ENCODE results near the gene SOWAHA. TPM values are rescaled to one million over a fixed set of nuclear protein-coding genes. Genes with fewer than 3 reads are reported as not detected.

The SOWAHA gene
- total and polyA plus RNA-seq, 2 donors (not counting 3 experiments of a cell fraction or from before 2014, with no cell fraction given): not detected

GRCh38 chr5:132834057-132834456 is 21.0 kb downstream of the SOWAHA start:
- POLR2A ChIA-PET: interaction anchor here (0.6 kb wide), 1 partner anchor 8 kb away, joined by 3 read pairs; no protein-coding TSS in a partner anchor
- Histone ChIP-seq H3K4me3 (replicated peaks in 1 of 3; ENCODE audit: insufficient read depth in 1 of 3, low read depth in 1 of 3, low read length in 3 of 3) (no peak overlapping the region), H3K27me3 (ENCODE audit: control insufficient read depth in 2 of 2, insufficient read depth in 2 of 2, low read length in 2 of 2) (no peaks in the 10 kb centered on the region), H3K9ac (replicated peaks; ENCODE audit: extremely low read depth, insufficient read depth, low read length) (no peak overlapping the region), H3K9me3 (replicated peaks; ENCODE audit: control insufficient read depth, insufficient read depth, low read length) (no peaks in the 10 kb centered on the region), H2AFZ (ENCODE audit: low read depth, low read length) (no peak overlapping the region), H3K27ac (ENCODE audit: insufficient read depth, low read depth, low read length) (no peak overlapping the region), H3K36me3 (ENCODE audit: control insufficient read depth in 2 of 2, extremely low read depth in 1 of 2, insufficient read depth in 2 of 2, low read length in 2 of 2) (no peaks in the 10 kb centered on the region), H3K4me2 (ENCODE audit: insufficient read depth, low read length) (no peak overlapping the region), H3K79me2 (ENCODE audit: control insufficient read depth, insufficient read depth, low read length) (no peaks in the 10 kb centered on the region), H3K4me1 (ENCODE audit: control insufficient read depth, extremely low read depth, insufficient read depth, low read length) (peaks cover 12% of the 10 kb centered on the region), H4K20me1 (replicated peaks; ENCODE audit: control insufficient read depth, extremely low read depth, insufficient read depth, low read length) (no peaks in the 10 kb centered on the region), H3K9me1 (replicated peaks; ENCODE audit: control insufficient read depth, extremely low read depth, insufficient read depth, low read length) (no peaks in the 10 kb centered on the region)
- intact Hi-C loops (cut with micrococcal nuclease): no loop called here
- BruUV-seq (replicated peaks): no TSS peak
- CTCF ChIA-PET: interaction anchor here (3.3 to 9.9 kb wide), 3 partner anchors 14 to 49 kb away, joined by 17 to 122 read pairs (median 19); partner anchors contain the start of genes GDF9 and UQCRQ
- DNase-seq (ENCODE audit: low read depth, low spot score) (no peak), FAIRE-seq (no peak)
- dilution Hi-C loops (cut with MboI; ENCODE audit: extremely low pct_ligation_motif_present, low sequenced_read_pairs): no loop called here
- TF ChIP-seq CTCF (IDR thresholded peaks at IDR 0.05; ENCODE audit: extremely low read depth in 1 of 2, insufficient read depth in 1 of 2, low read depth in 1 of 2, low read length in 2 of 2): no peak
- no peak for TF ChIP-seq FOS (IDR thresholded peaks at IDR 0.05; ENCODE audit: borderline replicate concordance, insufficient read depth, low read length)
- no peak for TF ChIP-seq MAX (IDR thresholded peaks at IDR 0.05; ENCODE audit: insufficient read depth, insufficient read length)
- no peak for TF ChIP-seq GATA2 (IDR thresholded peaks at IDR 0.05; ENCODE audit: insufficient read depth, insufficient read length, low read depth, low read length)
- no peak for TF ChIP-seq EZH2 (IDR thresholded peaks at IDR 0.05; ENCODE audit: borderline replicate concordance, low read depth, low read length, severe bottlenecking)
- no peak for TF ChIP-seq POLR2AphosphoS5 (IDR thresholded peaks at IDR 0.05; ENCODE audit: insufficient read depth, low read depth, low read length)
- TF ChIP-seq POLR2A (IDR thresholded peaks at IDR 0.05; ENCODE audit: low read depth, low read length): no peak
- TF ChIP-seq JUN (IDR thresholded peaks at IDR 0.05; ENCODE audit: borderline replicate concordance, insufficient read depth, insufficient read length, low read depth): no peak
- no peak for TF ChIP-seq MYC (IDR thresholded peaks at IDR 0.05; ENCODE audit: low read depth, low read length)

Data from endothelial cell of umbilical vein (primary cell).